ENCODE data around the gene PRELP. TPM values are rescaled to one million over a fixed set of nuclear protein-coding genes. Genes with fewer than 3 reads are reported as not detected.

Gene PRELP
- total and polyA plus RNA-seq, 2 donors (not counting 1 experiment from before 2014, with no cell fraction given): not detected

- H3K27me3 ChIP-seq (replicated peaks in 1 of 4; ENCODE audit: control extremely low read depth in 1 of 4, control insufficient read depth in 3 of 4, insufficient read depth in 4 of 4, low read length in 3 of 4): peaks cover 0 to 5% (median 0%) of the 10 kb centered on the region in 4 experiments
- H3K9me3 Mint-ChIP-seq (ENCODE audit: insufficient read depth): no peaks in the 10 kb centered on the region
- POLR2A ChIA-PET: no interaction called here
- DNase-seq (no peak), ATAC-seq (ENCODE audit: low read depth) (no peak)
- peaks cover 10% of the 10 kb centered on the region for H3K4me1 Mint-ChIP-seq
- H3K4me3 ChIP-seq (ENCODE audit: control extremely low read depth in 1 of 5, extremely low read depth in 1 of 5, insufficient read depth in 1 of 5, low read depth in 2 of 5, low read length in 4 of 5): no peak overlapping the region
- peaks cover 4% of the 10 kb centered on the region for H3K27me3 Mint-ChIP-seq
- no peak overlapping the region for H3K9ac ChIP-seq (ENCODE audit: low read length)
- TF ChIP-seq EZH2 (IDR thresholded peaks at IDR 0.05; ENCODE audit: borderline replicate concordance, insufficient read depth, low read depth, low read length, poor library complexity, severe bottlenecking): no peak
- TF ChIP-seq CTCF (IDR thresholded peaks at IDR 0.05): no peak
- H2AFZ ChIP-seq (ENCODE audit: insufficient read depth, low read depth, low read length, poor library complexity, severe bottlenecking): no peak overlapping the region
- H3K4me2 ChIP-seq (replicated peaks; ENCODE audit: low read depth, low read length, poor library complexity, severe bottlenecking): no peak overlapping the region
- H4K20me1 ChIP-seq (ENCODE audit: control insufficient read depth, insufficient read depth, low read length, poor library complexity, severe bottlenecking): no peaks in the 10 kb centered on the region
- WGBS (ENCODE audit: insufficient coverage): 92% methylated on average over 6 of the region's 6 CpGs
- H3K27ac ChIP-seq (ENCODE audit: low read length in 2 of 2): no peak overlapping the region
- peaks cover 0 to 9% of the 10 kb centered on the region in 2 donors for H3K4me1 ChIP-seq (ENCODE audit: control insufficient read depth in 2 of 2, insufficient read depth in 2 of 2, low read length in 2 of 2)
- H3K79me2 ChIP-seq (ENCODE audit: control insufficient read depth, insufficient read depth, low read length): no peaks in the 10 kb centered on the region
- no peak overlapping the region for H3K4me3 Mint-ChIP-seq
- no peak overlapping the region for H3K27ac Mint-ChIP-seq
- intact Hi-C loops (cut with micrococcal nuclease): no loop called here
- H3K9me3 ChIP-seq (ENCODE audit: control extremely low read depth in 1 of 3, control insufficient read depth in 2 of 3, insufficient read depth in 1 of 3, low read length in 2 of 3): no peaks in the 10 kb centered on the region
- CTCF ChIA-PET: interaction anchor here (1.0 to 10.8 kb wide), 3 partner anchors 23 to 190 kb away, joined by 3 to 267 read pairs (median 3); no protein-coding TSS in a partner anchor
- H3K36me3 ChIP-seq (replicated peaks in 1 of 2; ENCODE audit: control extremely low read depth in 1 of 2, control insufficient read depth in 1 of 2, extremely low read depth in 1 of 2, insufficient read depth in 2 of 2, low read length in 1 of 2): no peaks in the 10 kb centered on the region
Observed at GRCh38 chr1:203511513-203511912, 35.9 kb downstream of the PRELP start.

GRCh38 chr1:203511930-203512329 lies 36.3 kb downstream of the PRELP start:
- WGBS (ENCODE audit: insufficient coverage): 100% methylated on average over 2 of the region's 4 CpGs
- Histone ChIP-seq H3K4me3 (ENCODE audit: control extremely low read depth in 1 of 5, extremely low read depth in 1 of 5, insufficient read depth in 1 of 5, low read depth in 2 of 5, low read length in 4 of 5) (no peak overlapping the region), H3K79me2 (ENCODE audit: control insufficient read depth, insufficient read depth, low read length) (no peaks in the 10 kb centered on the region), H3K27me3 (replicated peaks in 1 of 4; ENCODE audit: control extremely low read depth in 1 of 4, control insufficient read depth in 3 of 4, insufficient read depth in 4 of 4, low read length in 3 of 4) (peaks cover 0 to 5% (median 0%) of the 10 kb centered on the region in 4 experiments), H3K9ac (ENCODE audit: low read length) (no peak overlapping the region), H3K36me3 (replicated peaks in 1 of 2; ENCODE audit: control extremely low read depth in 1 of 2, control insufficient read depth in 1 of 2, extremely low read depth in 1 of 2, insufficient read depth in 2 of 2, low read length in 1 of 2) (no peaks in the 10 kb centered on the region), H3K27ac (ENCODE audit: low read length in 2 of 2) (no peak overlapping the region), H2AFZ (ENCODE audit: insufficient read depth, low read depth, low read length, poor library complexity, severe bottlenecking) (no peak overlapping the region), H4K20me1 (ENCODE audit: control insufficient read depth, insufficient read depth, low read length, poor library complexity, severe bottlenecking) (no peaks in the 10 kb centered on the region), H3K9me3 (ENCODE audit: control extremely low read depth in 1 of 3, control insufficient read depth in 2 of 3, insufficient read depth in 1 of 3, low read length in 2 of 3) (no peaks in the 10 kb centered on the region), H3K4me2 (replicated peaks; ENCODE audit: low read depth, low read length, poor library complexity, severe bottlenecking) (no peak overlapping the region), H3K4me1 (ENCODE audit: control insufficient read depth in 2 of 2, insufficient read depth in 2 of 2, low read length in 2 of 2) (peaks cover 0 to 9% of the 10 kb centered on the region in 2 donors)
- DNase-seq (no peak), ATAC-seq (ENCODE audit: low read depth) (no peak)
- CTCF ChIA-PET: interaction anchor here (1.0 kb wide), 2 partner anchors 24 to 27 kb away, joined by 3 read pairs; no protein-coding TSS in a partner anchor
- POLR2A ChIA-PET: no interaction called here
- intact Hi-C loops (cut with micrococcal nuclease): no loop called here
- H3K27me3 Mint-ChIP-seq: peaks cover 4% of the 10 kb centered on the region
- no peak overlapping the region for H3K27ac Mint-ChIP-seq
- peaks cover 10% of the 10 kb centered on the region for H3K4me1 Mint-ChIP-seq
- no peak for TF ChIP-seq EZH2 (IDR thresholded peaks at IDR 0.05; ENCODE audit: borderline replicate concordance, insufficient read depth, low read depth, low read length, poor library complexity, severe bottlenecking)
- TF ChIP-seq CTCF (IDR thresholded peaks at IDR 0.05): no peak
- no peaks in the 10 kb centered on the region for H3K9me3 Mint-ChIP-seq (ENCODE audit: insufficient read depth)
- H3K4me3 Mint-ChIP-seq: no peak overlapping the region

All from B cell (primary cell).